ENCODE results near the gene NEMP1.

GRCh38 chr12:57033431-57033830 is 45.2 kb downstream of the NEMP1 start:
- TF ChIP-seq ZNF274 (IDR thresholded peaks at IDR 0.05; ENCODE audit: low read depth, low read length), result no peak
- TF ChIP-seq SUZ12 (IDR thresholded peaks at IDR 0.05; ENCODE audit: extremely low read depth, insufficient read depth, insufficient read length), result no peak
